ENCODE data around the gene CHM.

CHM gene

GRCh38 chrX:86047936-86048280 lies 550 bp upstream of the CHM start:
- no peak for TF ChIP-seq CTCF (IDR thresholded peaks at IDR 0.05; ENCODE audit: low read depth, low read length, missing control alignments)
- Histone ChIP-seq H3K27me3 (replicated peaks) (no peaks in the 10 kb centered on the region), H3K4me3 (ENCODE audit: low read depth, low read length) (peak overlapping the region; percentile 75), H3K36me3 (replicated peaks) (no peaks in the 10 kb centered on the region), H3K27ac (no peak overlapping the region)
- in situ Hi-C loops (cut with HindIII; ENCODE audit: low pct_ligation_motif_present, low sequenced_read_pairs): no loop called here
- DNase-seq: no peak

- Histone ChIP-seq H3K27ac (no peak overlapping the region), H3K4me3 (ENCODE audit: low read depth, low read length) (no peak overlapping the region), H3K27me3 (replicated peaks) (no peaks in the 10 kb centered on the region), H3K36me3 (replicated peaks) (no peaks in the 10 kb centered on the region)
- in situ Hi-C loops (cut with HindIII; ENCODE audit: low pct_ligation_motif_present, low sequenced_read_pairs): no loop called here
- no peak for TF ChIP-seq CTCF (IDR thresholded peaks at IDR 0.05; ENCODE audit: low read depth, low read length, missing control alignments)
- DNase-seq: no peak
Measured at GRCh38 chrX:86044216-86044615, 3.1 kb downstream of the CHM start.

GRCh38 chrX:86039625-86040568 lies 7.5 kb downstream of the CHM start:
- no peak overlapping the region for H3K27ac ChIP-seq
- H3K4me3 ChIP-seq (ENCODE audit: low read depth, low read length): no peak overlapping the region
- TF ChIP-seq CTCF (IDR thresholded peaks at IDR 0.05; ENCODE audit: low read depth, low read length, missing control alignments): no peak
- in situ Hi-C loops (cut with HindIII; ENCODE audit: low pct_ligation_motif_present, low sequenced_read_pairs): no loop called here
- DNase-seq: no peak
- H3K36me3 ChIP-seq (replicated peaks): no peaks in the 10 kb centered on the region
- no peaks in the 10 kb centered on the region for H3K27me3 ChIP-seq (replicated peaks)

- no peak for TF ChIP-seq CTCF (IDR thresholded peaks at IDR 0.05; ENCODE audit: low read depth, low read length, missing control alignments)
- in situ Hi-C loops (cut with HindIII; ENCODE audit: low pct_ligation_motif_present, low sequenced_read_pairs): no loop called here
Measured at GRCh38 chrX:86033385-86033784, 14.0 kb downstream of the CHM start.

GRCh38 chrX:86028681-86029080 lies 18.7 kb downstream of the CHM start:
- Histone ChIP-seq H3K4me3 (ENCODE audit: low read depth, low read length) (no peak overlapping the region), H3K36me3 (replicated peaks) (no peaks in the 10 kb centered on the region), H3K27me3 (replicated peaks) (no peaks in the 10 kb centered on the region), H3K27ac (no peak overlapping the region)
- in situ Hi-C loops (cut with HindIII; ENCODE audit: low pct_ligation_motif_present, low sequenced_read_pairs): no loop called here
- no peak for TF ChIP-seq CTCF (IDR thresholded peaks at IDR 0.05; ENCODE audit: low read depth, low read length, missing control alignments)
- no peak for DNase-seq

More at GRCh38 chrX:86033385-86033784, 14.0 kb downstream of the CHM start:
- no peak for DNase-seq
- no peak overlapping the region for H3K27ac ChIP-seq
- H3K36me3 ChIP-seq (replicated peaks): no peaks in the 10 kb centered on the region
- H3K27me3 ChIP-seq (replicated peaks): no peaks in the 10 kb centered on the region
- H3K4me3 ChIP-seq (ENCODE audit: low read depth, low read length): no peak overlapping the region

All from brain microvascular endothelial cell (primary cell).